Activated CD4-positive, alpha-beta T cell treated with anti-CD3 and anti-CD28 coated beads for 4 hours (primary cell): ENCODE data around the gene MAP2K3.

Source experiments
- DNase-seq, 2 donors: peaks; one replicate each; pipeline ENCODE4 v3.0.0-alpha.2; 2020

Gene MAP2K3

GRCh38 chr17:21354796-21355385 is 70.4 kb downstream of the MAP2K3 start:
- DNase-seq = no peak

GRCh38 chr17:21355586-21355985 is 71.1 kb downstream of the MAP2K3 start:
- DNase-seq = no peak

GRCh38 chr17:21356537-21357127 is 72.1 kb downstream of the MAP2K3 start:
- no peak for DNase-seq

GRCh38 chr17:21357281-21357680 is 72.8 kb downstream of the MAP2K3 start:
- DNase-seq = no peak

- no peak for DNase-seq
These were observed 73.5 kb downstream of the MAP2K3 start for GRCh38 chr17:21357696-21358656.

GRCh38 chr17:21358682-21359482 is 74.4 kb downstream of the MAP2K3 start:
- DNase-seq = no peak

GRCh38 chr17:21359483-21359840 is 75.0 kb downstream of the MAP2K3 start:
- no peak for DNase-seq

DNA sequence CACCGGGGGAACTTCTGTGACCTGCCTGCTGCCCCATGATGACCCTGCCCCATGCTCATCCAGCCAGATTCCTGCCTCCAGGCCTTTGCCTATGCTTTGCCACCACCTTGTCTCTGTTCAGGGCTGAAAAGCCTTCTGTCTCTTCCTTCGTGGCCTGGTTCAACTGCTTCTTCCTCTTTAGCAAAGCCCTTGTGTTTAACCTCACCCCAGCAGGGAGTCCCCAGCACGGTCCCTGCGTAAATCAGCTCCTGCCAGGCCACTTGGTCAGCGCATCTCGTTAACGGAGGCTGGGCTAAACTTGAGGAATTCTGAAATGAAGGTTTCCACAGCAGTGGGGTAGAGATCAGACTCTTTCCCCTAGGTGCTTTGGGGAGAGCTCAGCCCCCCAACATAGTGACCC is 75.5 kb downstream of the MAP2K3 start:
- DNase-seq = no peak

GRCh38 chr17:21361020-21361809 is 76.7 kb downstream of the MAP2K3 start:
- DNase-seq = no peak

DNA sequence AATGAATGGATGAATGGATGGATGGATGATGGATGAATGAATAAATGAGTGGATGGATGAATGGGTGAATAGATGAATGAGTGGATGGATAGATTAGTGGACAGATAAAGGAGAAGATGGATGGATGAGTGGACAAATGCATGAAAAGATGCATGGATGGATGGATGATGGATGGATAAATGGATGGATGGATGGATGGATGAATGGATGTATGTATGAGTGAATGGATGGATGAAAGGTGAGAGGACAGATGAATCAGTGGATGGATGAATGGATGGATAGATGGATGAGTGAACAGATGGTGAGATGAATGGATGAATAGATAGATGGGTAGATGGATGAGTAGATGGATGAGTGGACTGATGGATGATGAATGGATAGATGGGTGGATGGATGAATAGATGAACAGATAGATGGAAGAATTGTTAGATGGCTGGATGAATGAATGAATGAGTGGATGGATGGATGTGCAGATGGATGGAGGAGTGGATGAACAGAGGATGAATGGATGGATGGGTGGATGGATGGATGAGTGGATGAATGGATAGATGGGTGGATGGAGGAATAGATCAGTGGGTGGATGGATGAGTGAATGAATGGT is 77.9 kb downstream of the MAP2K3 start:
- no peak for DNase-seq

GRCh38 chr17:21363776-21364642 is 79.5 kb downstream of the MAP2K3 start:
- no peak for DNase-seq
